ENCODE measurements around the gene PRTFDC1.

PRTFDC1 gene

DNA sequence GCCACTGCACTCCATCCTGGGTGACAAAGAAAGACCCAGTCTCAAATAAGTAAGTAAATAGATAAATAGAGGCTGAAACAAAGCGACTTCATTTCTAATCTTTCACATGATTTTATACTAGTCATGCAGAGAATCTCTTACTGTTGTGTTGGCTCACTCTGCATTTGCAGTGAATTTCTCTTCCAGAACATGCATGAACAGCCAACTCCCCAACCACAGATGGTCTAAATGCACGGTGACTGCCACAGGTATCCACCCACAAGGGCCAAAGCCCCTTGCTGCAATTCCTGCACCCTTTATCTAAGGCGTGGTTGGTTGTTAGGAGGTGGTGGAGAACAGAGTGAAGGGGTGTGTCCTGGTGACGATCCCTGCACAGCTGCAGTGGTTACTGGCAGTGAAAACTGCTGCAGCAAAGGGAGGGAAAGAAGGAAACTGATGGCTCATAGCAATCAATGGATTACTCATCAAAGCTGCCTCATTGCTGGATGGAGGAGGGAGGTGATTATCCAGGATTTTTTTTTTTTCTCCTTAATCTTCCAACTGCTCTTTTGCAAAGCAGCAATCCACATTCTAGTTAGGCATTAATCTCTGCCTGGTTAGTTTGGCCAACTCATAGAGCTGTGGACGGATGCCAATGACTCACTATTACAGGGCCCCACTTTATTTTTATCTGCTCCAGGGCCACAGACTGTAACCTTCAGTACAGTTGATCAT lies 50.6 kb downstream of the PRTFDC1 start:
- DNase-seq = no peak

DNA sequence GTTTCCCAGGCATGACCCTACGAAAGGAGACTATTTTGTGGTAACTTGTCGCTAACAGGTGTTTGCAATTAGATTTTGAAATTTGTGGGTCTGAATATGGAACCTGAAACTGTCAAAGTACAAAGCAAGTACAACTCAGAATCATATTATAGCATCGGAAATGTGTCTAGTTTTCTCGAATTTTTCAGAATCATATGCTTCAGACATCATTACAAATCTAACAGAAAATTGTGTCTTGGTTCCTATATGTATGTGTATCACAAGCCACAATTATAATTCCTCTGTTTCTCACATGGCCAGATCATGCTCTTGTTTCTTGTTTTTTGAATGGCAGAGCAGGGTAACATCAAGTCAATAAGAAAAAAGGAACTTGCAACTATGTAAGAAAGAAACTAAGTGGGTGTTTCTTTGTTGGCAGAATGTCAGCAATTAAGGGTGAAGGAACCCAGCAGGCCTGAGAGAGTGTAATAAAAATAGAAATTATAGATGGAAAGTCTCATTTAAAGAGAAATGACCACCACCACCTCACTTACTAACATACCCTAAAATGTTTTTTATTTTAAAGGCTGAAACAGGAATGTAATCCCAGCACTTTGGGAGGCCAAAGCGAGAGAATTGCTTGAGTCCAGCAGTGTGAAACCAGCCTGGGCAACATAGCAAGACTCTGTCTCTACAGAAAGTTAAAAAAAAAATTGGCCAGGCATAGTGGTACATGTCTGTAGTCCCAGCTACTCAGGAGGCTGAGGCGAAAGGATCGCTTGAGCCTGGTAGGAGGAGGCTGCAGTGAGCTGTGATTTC lies 51.3 kb downstream of the PRTFDC1 start:
- no peak for DNase-seq

DNA sequence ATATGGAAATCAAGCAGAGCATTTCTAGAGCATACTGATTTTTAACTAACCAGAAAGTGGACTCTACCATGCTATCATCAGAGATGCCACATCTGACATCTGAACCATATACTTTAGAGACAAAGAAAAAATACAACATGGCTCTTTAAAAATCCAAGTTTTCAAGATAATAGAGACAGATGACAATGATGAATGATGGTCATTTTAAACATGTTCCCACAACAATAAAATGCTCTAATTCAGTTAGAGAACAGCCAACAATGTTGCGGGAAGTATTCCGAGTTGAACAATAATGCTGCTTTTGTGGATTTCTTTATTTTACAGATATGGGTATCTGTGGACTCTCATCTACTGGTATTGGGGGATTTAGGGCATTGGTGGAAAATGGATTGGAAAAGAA lies 52.8 kb downstream of the PRTFDC1 start:
- no peak for DNase-seq

DNA sequence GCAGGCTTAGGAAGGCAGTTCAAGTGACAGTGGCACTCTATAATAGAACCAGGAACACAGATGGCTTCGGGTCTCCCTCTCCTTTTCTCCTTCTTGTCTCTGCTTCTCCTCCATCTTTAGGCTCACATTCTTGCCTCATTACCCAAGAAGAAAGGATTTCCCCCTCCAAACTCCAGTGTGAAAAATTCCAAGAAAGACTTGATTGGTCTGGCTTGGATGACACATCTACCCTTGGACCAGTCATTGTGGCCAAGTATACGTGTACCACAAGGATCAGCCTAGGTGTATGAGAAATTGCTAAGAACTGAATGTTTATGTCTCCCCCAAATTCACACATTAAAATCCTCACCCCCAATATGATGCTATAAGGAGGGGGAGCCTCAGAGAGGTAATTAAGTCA lies 53.9 kb downstream of the PRTFDC1 start:
- DNase-seq = no peak

DNA sequence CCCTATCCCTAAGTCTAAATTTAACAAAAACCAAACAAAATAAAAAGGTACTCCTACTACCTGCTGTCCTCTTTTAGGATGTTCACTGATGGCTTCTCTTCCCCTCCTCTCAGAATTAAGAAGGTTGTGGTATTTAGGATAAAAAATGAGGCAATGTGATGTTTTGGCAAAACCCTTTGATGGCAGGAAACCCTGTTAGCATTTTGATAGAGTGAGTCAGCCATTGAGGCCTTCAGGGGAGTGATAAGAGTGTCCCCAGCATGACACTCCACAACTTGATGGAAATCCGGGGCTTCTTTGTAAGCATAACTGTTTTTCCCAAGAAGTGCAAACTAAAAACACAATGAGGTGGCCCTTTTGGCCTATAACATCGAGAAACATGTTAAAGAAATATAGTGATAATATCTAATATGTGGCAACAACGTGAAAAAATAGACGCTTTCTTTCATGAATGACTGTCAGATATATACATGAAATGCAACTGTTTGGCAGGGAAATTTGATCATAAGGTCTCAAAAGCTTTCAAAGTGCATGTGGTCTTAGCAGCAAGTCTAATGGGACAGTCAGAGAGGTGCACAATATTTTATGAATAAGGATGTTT lies 55.0 kb downstream of the PRTFDC1 start:
- DNase-seq = no peak

DNA sequence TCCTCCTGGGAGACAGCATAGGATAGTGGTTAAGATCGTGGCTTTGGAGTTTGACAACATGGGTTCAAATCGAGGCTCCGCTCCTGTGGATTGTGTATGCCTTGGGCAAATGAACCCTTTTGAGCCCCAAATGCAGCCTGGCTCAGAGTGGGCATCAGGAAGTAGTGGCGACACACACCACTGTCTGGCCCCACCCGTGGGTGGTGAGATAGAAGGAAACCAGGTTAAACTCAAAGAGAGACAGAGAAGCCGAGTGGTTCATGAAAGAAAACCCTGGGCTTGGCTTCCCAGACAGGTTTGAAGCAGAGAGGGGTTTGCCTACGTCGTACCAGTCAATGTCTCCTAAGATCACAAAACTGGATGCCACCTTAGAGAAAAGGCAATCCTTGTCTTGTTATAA lies 57.7 kb downstream of the PRTFDC1 start:
- DNase-seq = no peak

DNA sequence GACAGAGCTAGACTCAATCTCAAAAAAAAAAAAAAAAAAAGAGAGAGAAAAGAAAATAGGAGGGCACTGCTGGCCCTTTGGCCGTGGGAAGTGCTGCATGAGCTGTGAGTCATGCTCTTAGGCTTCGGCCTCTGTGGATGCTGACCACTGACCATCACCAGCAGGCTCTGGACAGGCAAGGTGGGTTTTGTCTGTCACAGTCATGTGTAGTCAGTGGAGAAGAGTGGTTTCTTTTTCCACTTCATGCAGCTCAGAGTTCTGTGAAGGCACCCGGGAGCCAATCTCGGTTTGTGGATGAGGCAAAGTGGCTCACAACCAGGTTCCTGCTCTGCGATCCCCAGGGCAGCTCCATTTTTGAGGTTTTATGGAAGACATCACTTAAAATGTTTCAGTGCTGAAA lies 58.1 kb downstream of the PRTFDC1 start:
- no peak for DNase-seq

DNA sequence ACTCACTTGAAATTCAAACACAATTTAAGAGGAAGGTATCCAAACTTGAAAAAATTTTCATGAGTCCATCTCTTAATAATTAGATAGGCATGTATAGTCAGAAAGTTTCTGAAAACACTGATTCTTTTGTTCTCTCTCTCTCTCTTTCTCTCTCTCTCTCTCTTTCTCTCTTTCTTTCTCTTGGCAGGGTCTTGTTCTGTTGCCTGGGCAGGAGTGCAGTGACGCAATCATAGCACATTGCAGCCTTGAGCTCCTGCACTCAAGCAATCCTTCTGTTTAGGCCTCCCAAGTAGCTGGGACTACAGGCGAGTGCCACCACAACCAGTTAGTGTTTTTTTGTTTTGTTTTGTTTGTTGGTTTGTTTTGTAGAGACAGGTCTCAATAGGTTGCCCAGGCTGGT lies 59.3 kb downstream of the PRTFDC1 start:
- no peak for DNase-seq

DNA sequence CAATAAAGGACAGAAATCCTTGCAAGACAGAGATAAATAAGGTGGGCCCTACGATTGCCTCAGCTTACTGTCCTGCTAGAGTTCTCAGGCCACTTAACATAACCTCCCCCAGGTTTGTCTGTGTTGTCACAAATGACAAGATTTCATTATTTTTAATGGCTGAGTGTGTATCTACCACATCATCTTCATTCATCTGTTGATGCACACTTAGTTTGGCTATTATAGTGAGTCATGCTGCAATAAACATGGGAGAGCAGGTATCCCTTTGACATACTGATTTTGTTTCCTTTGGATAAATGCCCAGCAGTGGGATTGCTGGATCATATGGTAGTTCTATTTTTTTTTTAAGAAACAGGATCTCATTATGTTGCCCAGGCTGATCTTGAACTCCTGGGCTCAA lies 60.6 kb downstream of the PRTFDC1 start:
- DNase-seq = no peak

DNA sequence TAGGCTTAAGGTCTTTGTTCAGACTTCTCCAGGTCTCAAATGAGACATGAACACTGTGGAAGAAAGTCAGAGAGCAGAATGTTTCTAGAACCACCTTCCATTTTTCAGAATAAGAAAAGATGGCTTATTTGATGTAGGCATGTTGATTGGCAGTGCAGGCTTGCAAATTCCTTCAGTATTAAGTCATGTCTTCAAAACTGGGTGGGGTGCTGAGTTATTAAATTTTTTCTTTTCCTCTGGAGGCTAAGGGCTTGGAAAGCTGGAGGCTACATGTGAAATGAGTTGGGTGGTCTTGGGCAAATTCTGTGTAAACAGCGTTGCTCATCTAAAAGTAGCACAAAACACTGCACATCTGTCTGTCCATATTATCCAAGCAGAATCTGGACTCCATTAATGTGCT lies 62.8 kb downstream of the PRTFDC1 start:
- DNase-seq = no peak

DNA sequence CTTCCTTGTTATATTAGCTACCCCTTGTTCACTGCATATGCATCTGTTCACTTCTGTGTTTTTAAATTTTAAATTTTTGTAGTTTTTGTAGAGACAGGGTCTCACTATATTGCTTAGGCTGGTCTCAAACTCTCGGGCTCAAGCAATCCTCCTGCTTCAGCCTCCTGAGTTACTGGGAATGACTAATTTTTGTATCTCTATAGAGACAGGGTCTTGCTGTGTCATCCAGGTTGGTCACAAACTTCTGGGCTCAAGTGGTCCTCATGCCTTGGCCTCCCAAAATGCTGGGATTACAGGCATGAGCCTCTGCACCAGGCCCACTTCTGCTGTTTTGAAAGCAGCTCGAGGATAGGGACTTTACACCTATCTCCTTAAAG lies 64.6 kb downstream of the PRTFDC1 start:
- no peak for DNase-seq

DNA sequence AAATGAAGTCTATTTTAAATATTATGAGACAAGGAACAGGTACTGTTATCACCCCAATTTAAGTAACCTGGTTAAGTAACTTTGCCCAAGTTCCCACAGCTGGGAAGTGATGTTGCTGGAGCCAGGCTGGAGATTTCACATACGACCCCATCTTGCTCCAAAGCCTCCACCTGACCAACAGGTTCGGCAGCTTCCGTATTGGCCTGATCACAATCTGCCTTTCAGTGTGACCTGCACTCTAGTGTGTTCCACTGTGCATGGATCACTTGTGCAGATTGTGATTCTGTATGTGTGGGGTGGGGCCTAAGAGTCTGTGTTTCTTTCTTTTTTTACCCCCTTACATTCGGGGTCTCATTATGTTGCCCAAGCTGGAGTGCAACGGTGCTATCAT lies 66.1 kb downstream of the PRTFDC1 start:
- no peak for DNase-seq

DNA sequence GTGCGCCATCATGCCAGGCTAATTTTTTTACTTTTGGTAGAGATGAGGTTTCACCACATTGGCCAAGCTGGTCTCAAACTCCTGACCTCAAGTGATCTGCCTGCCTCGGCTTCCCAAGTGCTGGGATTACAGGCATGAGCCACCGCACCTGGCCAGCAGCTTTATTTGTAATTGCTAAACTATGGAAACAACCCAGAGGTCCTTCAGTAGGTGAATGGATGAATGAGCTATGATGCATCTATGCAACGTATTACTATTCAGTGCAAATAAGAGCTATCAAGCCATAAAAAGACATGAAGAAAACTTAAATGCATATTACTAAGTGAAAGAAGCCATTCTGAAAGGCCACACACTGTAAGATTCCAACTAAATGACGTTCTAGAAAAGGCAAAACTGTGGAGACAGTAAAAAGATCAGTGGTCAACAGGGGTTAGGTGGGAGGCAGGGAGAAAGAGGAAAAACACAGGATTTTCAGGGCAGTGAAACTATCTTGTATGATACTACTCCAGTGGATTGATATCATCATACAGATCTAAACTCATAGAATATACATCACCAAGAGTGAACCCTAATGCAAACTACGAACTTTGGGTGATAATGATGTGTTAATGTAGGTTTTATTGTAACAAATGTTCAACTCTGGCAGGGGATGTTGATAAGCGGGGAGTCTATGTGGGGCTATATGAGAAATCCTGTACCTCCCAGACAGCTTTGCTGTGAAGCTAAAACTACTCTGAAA lies 66.7 kb downstream of the PRTFDC1 start:
- no peak for DNase-seq

DNA sequence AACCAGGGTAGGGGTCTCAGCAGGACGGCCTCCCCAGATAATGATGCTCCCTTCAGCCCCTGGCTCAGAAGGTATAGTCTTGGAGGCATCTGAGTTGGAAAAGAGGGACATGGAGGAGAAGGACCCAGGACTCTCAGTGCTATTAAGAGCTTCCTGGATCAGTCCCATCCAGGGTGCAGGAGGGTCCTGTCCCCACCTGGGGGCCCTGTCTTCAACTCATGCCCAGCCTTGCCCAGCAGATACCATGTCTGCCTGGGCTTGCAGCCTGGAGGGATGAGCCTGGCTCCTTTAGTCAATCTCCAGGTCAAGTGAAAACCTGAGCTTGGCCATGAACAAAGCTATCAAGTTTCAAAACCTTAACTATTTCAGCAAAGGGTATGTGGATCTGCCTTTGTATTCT lies 67.6 kb downstream of the PRTFDC1 start:
- DNase-seq = no peak

DNA sequence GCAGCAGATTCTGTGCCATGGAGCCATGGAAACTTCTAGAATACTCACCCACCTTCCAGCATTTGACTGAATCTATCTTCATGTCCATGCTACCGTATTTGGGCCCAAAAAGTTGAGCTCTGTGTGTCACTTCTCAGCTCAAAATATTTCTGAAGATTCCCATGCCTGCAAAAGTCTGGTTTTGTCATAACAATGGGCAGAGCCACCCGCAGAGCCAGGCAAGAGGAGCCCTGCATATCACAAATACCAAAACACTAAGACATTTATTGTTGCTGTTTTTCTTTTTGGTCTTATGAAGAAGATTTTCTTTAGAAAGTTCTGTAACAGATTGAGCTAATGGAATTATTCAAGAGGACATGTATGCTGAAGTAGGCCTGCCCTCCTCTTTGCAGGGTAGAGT lies 68.1 kb downstream of the PRTFDC1 start:
- DNase-seq = no peak

DNA sequence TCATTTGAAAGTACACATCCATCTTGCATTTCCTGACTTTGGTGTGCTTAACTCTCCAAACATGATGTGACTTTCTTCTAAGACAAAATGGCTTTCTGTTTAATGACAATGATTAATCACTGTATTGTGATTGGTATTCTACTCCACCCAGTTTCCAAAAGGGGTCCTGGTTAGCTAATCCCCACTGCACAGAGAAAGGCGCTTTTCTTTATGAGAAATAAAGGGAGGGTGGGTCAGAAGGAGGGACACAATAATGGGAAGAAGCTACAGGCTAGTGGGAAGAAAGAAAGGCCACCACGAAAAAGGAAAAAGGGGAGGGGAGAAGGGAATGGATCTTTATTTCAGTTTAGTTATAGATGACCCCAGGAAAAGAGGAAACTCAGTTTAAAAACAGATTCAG lies 69.2 kb downstream of the PRTFDC1 start:
- DNase-seq = no peak

DNA sequence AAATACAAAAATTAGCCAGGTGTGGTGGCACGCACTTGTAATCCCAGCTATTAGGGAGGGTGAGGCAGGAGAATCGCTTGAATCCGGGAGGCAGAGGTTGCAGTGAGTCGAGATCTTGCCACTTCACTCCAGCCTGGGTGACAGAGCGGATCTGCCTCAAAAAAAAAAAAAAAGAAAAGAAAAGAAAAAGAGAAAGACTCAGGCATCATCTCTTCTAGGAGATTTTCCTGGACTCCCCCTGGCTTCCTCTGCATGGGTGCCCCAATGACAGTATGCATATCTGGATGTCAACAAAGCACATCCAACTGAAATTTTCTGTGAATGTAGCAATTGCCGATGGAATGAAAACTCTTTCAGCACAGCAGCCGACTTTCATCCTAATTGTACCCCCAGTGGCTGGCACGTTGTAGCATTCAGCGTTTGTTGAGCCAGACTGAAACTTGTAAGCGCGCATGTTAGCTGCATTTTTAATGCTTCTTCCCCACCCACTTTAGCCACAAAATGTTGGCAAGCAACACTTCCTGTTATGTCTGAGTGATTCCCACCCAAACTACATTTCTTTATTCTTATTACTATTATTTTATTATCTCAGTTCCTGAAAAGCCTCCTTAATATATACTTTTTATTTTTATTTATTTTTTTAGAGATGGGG lies 70.2 kb downstream of the PRTFDC1 start:
- DNase-seq = peak in 1 of 2 experiments; percentile 26

DNA sequence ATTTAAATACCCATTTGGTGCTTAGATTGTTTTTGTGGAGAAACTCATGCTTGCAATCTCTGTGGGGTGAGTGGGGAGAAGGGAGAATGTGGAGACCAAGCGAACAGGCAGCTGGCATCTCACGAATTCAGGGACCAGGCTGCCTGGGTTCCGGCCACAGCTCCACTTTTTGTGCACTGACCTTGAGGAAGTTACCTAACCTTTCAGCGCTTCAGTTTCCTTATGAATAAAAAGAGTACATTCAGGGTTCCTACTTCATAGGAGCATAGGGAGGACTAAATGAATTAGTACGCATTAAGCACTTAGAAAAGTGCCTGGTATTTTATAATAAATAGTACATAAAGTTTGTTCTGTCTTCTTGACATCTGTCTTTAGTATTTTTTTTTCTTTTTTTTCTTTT lies 72.5 kb downstream of the PRTFDC1 start:
- no peak for DNase-seq

DNA sequence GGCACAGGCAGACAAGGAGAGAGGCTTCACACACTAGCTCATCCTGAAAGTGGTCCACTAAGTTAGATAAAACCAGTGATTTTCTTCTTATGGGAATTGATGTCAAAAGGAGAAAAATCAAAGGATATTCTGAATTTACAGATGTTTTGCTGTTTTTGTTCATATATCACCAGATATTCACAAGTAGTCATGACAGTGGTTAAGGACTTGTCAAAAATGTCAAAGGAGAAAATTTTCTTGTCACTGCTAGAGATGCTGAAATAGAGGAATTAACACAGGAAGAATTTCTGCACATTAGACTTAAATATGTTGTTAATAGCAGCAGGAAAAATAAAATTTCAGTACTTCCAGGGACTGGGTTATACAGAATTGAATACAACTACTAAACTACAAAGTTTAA lies 78.3 kb downstream of the PRTFDC1 start:
- DNase-seq = no peak

DNA sequence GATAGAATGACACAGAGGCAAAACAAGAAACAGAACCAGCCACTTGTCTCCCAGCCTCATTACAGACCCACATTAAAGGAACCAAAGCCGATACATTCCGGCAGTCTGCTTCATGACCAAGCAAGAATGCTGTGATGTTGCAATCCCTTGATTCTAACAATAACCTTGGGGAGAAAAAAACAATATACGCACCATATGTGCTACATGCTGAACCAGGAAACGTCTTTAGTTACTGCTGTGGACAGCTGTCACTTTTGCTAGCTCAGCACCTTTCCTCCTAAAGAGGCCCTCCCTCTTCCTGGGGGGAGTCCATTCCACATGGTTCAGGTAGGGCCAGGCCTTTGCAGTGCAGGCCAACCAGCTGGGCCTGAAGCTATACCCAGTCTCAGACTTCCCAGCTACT lies 79.1 kb downstream of the PRTFDC1 start:
- DNase-seq = no peak

DNA sequence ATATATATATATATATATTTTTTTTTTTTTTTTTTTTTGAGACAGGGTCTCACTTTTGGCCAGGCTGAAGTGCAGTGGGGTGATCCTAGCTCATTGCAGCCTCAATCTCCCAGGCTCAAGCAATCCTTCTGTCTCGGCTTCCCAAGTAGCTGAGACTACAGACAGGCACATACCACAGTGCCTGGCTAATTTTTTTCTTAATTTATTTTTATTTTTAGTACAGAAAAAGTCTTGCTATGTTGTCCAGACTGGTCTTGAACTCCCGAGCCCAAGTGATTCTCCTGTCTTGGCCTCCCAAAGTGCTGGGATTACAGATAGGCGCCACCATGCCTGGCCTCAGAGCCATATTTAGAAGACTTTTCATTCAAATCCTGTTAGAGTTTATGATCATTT lies 79.6 kb downstream of the PRTFDC1 start:
- DNase-seq = no peak

DNA sequence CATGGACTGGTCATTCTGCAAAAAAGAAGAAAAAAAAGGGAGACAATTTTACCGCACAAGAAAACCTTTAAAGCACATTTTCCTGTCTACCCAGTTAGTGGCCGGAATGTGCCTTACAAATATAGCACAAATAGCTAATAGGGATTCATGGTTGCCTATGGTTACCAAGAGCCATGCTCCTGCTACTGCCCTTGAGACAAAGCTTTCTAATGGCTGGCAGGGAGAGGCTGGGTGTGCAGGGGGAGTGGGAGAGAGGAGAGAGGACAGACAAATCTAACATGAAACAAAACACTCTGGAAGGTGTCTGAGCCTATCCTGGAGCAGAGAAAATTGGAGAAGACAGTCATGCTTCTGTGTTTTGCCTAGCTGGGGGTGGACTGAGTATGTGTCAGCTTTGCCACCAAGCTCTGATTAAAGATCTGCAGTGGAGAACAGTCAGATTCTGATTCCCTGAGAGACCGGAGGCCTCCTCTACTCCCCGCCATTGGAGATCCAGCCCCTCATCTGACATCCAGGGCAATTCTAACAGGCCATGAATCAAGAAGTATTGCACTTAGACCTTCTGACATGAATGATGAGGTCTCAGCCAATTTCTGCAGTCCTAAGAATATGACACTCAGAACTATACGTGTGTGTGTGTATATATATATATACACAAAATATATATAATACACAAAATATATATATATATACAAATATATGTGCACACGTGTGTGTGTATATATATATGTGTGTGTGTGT lies 80.2 kb downstream of the PRTFDC1 start:
- DNase-seq = no peak

Measured in stimulated activated CD4-positive, alpha-beta T cell treated with anti-CD3 and anti-CD28 coated beads, Interleukin-4, amount 100 ng/mL, for 4 hours (primary cell).